Left ventricle myocardium inferior (tissue), 1 donor: ENCODE results near the gene TMEM114. TPM values are rescaled to one million over a fixed set of nuclear protein-coding genes. Genes with fewer than 3 reads are reported as not detected.

ENCODE experiments used
- DNase-seq: peaks from one replicate; pipeline ENCODE4 v3.0.0-alpha.2; 2020
- H3K27ac ChIP-seq: fragments of 200-600 bp; replicated peaks from 2 replicates; pipeline ENCODE4 v1.8.0; 2021
- H3K27me3 ChIP-seq: fragments of 200-600 bp; 2 replicates; pipeline ENCODE4 v1.8.0; 2021; ENCODE audit warnings: low read depth
- H3K36me3 ChIP-seq: fragments of 200-600 bp; 2 replicates; pipeline ENCODE4 v1.8.0; 2021
- H3K4me1 ChIP-seq: fragments of 200-600 bp; 2 replicates; pipeline ENCODE4 v1.8.0; 2021
- H3K4me3 ChIP-seq: fragments of 200-600 bp; 2 replicates; pipeline ENCODE4 v1.8.0; 2021; ENCODE audit warnings: mild to moderate bottlenecking, moderate library complexity
- H3K9me3 ChIP-seq: fragments of 200-600 bp; replicated peaks from 2 replicates; pipeline ENCODE4 v1.8.0; 2021
- intact Hi-C: fragments of 100-400 bp; cut with micrococcal nuclease; formaldehyde crosslinking; loops from one replicate; pipeline ENCODE4 v1.11.0; 2022
- total RNA-seq: library from RNA; stranded (reverse); fragmentation: NEBNext Ultra II Directional; extraction: Animal tissue kit (Norgen Biotek cat#: 25700); gene quantifications from one replicate; pipeline ENCODE4 v1.2.1, GENCODE V29; 2021
- TF ChIP-seq, protein P1 (sequence below): fragments of 200-600 bp; IDR thresholded peaks from 2 replicates; pipeline ENCODE4 v1.8.0; 2021; ENCODE audit warnings: antibody characterized with exemption, mild to moderate bottlenecking, borderline replicate concordance
- donor health status: DM: no; HTN: yes; CAD: no; lungs with severe emphysema.

TMEM114 gene
- total RNA-seq, 1 donor from 2014 or later = not detected

DNA sequence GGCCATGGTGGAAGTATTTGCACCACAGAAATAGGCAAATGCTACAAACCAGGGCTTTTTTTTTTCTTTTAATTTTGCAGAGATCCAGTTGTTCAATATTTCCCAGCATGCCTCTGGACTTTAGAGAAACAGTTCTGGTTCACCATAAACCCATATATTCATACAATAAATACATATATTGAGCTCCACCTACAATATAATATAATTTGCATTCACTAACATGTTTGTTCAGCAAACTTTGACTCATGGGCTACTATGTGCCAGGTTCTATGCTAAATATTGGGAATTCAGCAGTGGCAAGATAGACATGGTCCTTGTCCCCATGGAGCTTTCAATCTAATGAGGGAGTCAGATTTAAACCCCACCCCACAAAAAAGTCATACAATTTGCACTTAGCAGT, 3.2 kb downstream of the TMEM114 start:
- no peak overlapping the region for H3K4me3 ChIP-seq
- TF ChIP-seq, protein P1, sequence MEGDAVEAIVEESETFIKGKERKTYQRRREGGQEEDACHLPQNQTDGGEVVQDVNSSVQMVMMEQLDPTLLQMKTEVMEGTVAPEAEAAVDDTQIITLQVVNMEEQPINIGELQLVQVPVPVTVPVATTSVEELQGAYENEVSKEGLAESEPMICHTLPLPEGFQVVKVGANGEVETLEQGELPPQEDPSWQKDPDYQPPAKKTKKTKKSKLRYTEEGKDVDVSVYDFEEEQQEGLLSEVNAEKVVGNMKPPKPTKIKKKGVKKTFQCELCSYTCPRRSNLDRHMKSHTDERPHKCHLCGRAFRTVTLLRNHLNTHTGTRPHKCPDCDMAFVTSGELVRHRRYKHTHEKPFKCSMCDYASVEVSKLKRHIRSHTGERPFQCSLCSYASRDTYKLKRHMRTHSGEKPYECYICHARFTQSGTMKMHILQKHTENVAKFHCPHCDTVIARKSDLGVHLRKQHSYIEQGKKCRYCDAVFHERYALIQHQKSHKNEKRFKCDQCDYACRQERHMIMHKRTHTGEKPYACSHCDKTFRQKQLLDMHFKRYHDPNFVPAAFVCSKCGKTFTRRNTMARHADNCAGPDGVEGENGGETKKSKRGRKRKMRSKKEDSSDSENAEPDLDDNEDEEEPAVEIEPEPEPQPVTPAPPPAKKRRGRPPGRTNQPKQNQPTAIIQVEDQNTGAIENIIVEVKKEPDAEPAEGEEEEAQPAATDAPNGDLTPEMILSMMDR = no peak
- DNase-seq = no peak
- H3K4me1 ChIP-seq = peaks cover 14% of the 10 kb centered on the region
- H3K36me3 ChIP-seq = no peaks in the 10 kb centered on the region
- H3K27ac ChIP-seq = no peak overlapping the region
- intact Hi-C loops = no loop called here
- no peaks in the 10 kb centered on the region for H3K9me3 ChIP-seq
- H3K27me3 ChIP-seq = peaks cover 66% of the 10 kb centered on the region

DNA sequence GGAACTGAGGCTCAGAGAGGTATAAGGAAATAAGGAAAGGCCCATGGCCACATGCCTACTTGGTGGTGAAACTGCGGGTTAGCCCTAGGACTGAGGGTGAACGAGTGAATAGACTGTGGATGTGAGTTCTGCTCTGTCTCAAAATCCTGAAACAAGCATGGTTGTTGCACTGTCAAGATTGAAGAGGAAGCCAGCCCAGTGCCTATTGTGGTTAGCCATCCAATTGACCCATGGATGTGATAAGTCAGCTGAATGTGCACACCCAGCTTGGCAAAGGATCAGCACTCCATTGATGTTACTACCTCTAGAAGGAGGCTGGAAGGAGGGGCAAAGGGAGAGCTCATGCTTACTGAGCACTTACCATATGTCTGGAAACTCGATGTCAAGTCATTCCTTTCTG, 4.5 kb downstream of the TMEM114 start:
- TF ChIP-seq, protein P1 = no peak
- H3K27ac ChIP-seq = no peak overlapping the region
- H3K9me3 ChIP-seq = no peaks in the 10 kb centered on the region
- DNase-seq = no peak
- peaks cover 58% of the 10 kb centered on the region for H3K27me3 ChIP-seq
- H3K4me3 ChIP-seq = no peak overlapping the region
- H3K36me3 ChIP-seq = no peaks in the 10 kb centered on the region
- intact Hi-C loops = no loop called here
- peaks cover 14% of the 10 kb centered on the region for H3K4me1 ChIP-seq

DNA sequence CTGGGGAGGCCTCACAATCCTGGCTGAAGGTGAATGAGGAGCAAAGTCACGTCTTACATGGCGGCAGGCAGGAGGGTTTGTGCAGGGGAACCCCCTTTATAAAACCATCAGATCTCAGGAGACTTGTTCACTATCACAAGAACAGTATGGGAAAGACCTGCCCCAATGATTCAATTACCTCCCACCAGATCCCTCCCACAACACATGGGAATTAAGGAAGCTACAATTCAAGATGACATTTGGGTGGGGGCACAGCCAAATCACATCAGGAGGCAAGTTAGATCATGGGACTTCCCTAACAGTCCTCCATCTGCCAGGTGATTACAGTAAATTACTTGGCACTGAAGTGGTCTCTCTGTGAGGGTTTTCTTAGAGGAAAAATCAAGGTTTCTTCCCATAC, 5.3 kb downstream of the TMEM114 start:
- H3K4me3 ChIP-seq = no peak overlapping the region
- H3K27ac ChIP-seq = no peak overlapping the region
- TF ChIP-seq, protein P1 = no peak
- no peaks in the 10 kb centered on the region for H3K9me3 ChIP-seq
- no peaks in the 10 kb centered on the region for H3K36me3 ChIP-seq
- DNase-seq = no peak
- intact Hi-C loops = no loop called here
- H3K4me1 ChIP-seq = peaks cover 11% of the 10 kb centered on the region
- H3K27me3 ChIP-seq = peaks cover 50% of the 10 kb centered on the region

DNA sequence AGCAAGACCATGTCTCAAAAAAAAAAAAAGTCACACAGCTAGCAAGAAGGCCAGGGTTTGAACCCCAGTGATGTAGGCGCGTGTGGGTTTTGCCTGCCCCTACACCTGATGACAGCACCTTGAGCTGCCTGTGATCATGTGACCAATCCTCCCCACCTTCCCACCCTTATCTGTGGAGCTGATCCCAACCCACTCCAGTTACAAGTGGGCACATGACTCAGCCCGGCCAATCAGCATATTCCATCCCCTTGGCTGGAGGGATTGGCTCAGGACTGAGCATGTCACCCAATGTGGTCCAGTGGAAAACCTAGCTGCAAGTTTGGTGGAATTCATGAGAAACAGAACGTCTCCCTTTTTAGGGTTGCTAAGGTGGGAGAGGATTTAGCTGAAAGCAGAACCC, 6.6 kb downstream of the TMEM114 start:
- intact Hi-C loops = no loop called here
- Histone ChIP-seq H3K9me3 (no peaks in the 10 kb centered on the region), H3K4me3 (no peak overlapping the region), H3K4me1 (no peaks in the 10 kb centered on the region), H3K27me3 (peaks cover 46% of the 10 kb centered on the region), H3K27ac (no peak overlapping the region), H3K36me3 (no peaks in the 10 kb centered on the region)
- DNase-seq = no peak
- TF ChIP-seq, protein P1 = no peak

DNA sequence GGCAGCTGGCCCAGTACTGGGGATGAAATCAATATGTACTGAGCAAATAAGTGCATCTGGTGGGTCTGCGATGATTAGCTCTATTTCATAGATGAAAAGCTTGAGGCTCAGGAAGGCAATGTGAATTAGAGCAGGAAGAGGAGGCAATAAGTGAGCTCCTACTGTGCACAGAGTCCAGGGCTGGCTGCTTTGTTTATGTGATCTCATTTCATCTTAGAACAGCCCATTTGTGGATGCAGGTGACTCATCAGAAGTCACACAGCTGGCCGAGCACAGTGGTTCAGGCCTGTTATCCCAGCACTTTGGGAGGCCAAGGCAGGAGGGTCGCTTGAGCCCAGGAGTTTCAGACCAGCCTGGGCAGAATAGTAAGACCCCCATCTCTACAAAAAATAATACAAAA, 7.1 kb downstream of the TMEM114 start:
- TF ChIP-seq, protein P1 = no peak
- Histone ChIP-seq H3K27ac (no peak overlapping the region), H3K36me3 (no peaks in the 10 kb centered on the region), H3K4me1 (no peaks in the 10 kb centered on the region), H3K4me3 (no peak overlapping the region), H3K27me3 (peaks cover 46% of the 10 kb centered on the region), H3K9me3 (no peaks in the 10 kb centered on the region)
- intact Hi-C loops = no loop called here
- no peak for DNase-seq
